ENCODE measurements around the gene ZCCHC12.
"Not testable (repeated sequence)": the region's sequence is repeated elsewhere in the genome, so short reads cannot be mapped to it uniquely, and the experiment has no call there.

The ZCCHC12 gene

GRCh38 chrX:118807151-118808017 lies 16.2 kb upstream of the ZCCHC12 start:
- TF ChIP-seq CTCF (conservative IDR thresholded peaks at IDR 0.05; ENCODE audit: low read depth, low read length): peak; percentile 67
- no peak for DNase-seq (ENCODE audit: low read depth)
- H3K4me3 ChIP-seq (ENCODE audit: low read length): no peak overlapping the region

- not testable (repeated sequence) for H3K4me3 ChIP-seq (ENCODE audit: low read length); DNase-seq (ENCODE audit: low read depth)
Measured at GRCh38 chrX:118817257-118817656, 6.4 kb upstream of the ZCCHC12 start.

- no peak for TF ChIP-seq CTCF (conservative IDR thresholded peaks at IDR 0.05; ENCODE audit: low read depth, low read length)
- DNase-seq (ENCODE audit: low read depth): no peak
- H3K4me3 ChIP-seq (ENCODE audit: low read length): peak overlapping the region; percentile 28
Measured at GRCh38 chrX:118824173-118824730, 628 bp downstream of the ZCCHC12 start.

GRCh38 chrX:118825227-118825626 lies 1.6 kb downstream of the ZCCHC12 start:
- DNase-seq (ENCODE audit: low read depth): no peak
- H3K4me3 ChIP-seq (ENCODE audit: low read length): no peak overlapping the region
- TF ChIP-seq CTCF (conservative IDR thresholded peaks at IDR 0.05; ENCODE audit: low read depth, low read length): no peak

- peak; percentile 45 for TF ChIP-seq CTCF (conservative IDR thresholded peaks at IDR 0.05; ENCODE audit: low read depth, low read length)
- peak overlapping the region; percentile 51 for H3K4me3 ChIP-seq (ENCODE audit: low read length)
- no peak for DNase-seq (ENCODE audit: low read depth)
Measured at GRCh38 chrX:118839334-118839958, 15.8 kb downstream of the ZCCHC12 start.

- TF ChIP-seq CTCF (conservative IDR thresholded peaks at IDR 0.05; ENCODE audit: low read depth, low read length): peak; percentile 65
- no peak overlapping the region for H3K4me3 ChIP-seq (ENCODE audit: low read length)
- no peak for DNase-seq (ENCODE audit: low read depth)
Measured at GRCh38 chrX:118847676-118848075, 24.1 kb downstream of the ZCCHC12 start.

- DNase-seq (ENCODE audit: low read depth): no peak
- TF ChIP-seq CTCF (conservative IDR thresholded peaks at IDR 0.05; ENCODE audit: low read depth, low read length): no peak
- no peak overlapping the region for H3K4me3 ChIP-seq (ENCODE audit: low read length)
Measured at GRCh38 chrX:118853596-118853995, 30.0 kb downstream of the ZCCHC12 start.
